HEK293T (cell line): ENCODE measurements around the gene SNX33.

ENCODE experiments used
- ARNT ChIP-seq: fragments of 450-650 bp; IDR thresholded peaks from 2 replicates; pipeline ENCODE4 v1.6.1; 2017; ENCODE audit warnings: mild to moderate bottlenecking
- BHLHE40 ChIP-seq: fragments of 450-650 bp; IDR thresholded peaks from 2 replicates; pipeline ENCODE4 v1.6.1; 2016; ENCODE audit warnings: mild to moderate bottlenecking, moderate library complexity, borderline replicate concordance
- ELF4 ChIP-seq: fragments of 450-650 bp; IDR thresholded peaks from 2 replicates; pipeline ENCODE4 v1.6.1; 2017; ENCODE audit warnings: antibody characterized with exemption
- FOXA1 ChIP-seq: fragments of 450-650 bp; IDR thresholded peaks from 2 replicates; pipeline ENCODE4 v1.6.1; 2016; ENCODE audit warnings: mild to moderate bottlenecking
- FOXK2 ChIP-seq: fragments of 450-650 bp; IDR thresholded peaks from 2 replicates; pipeline ENCODE4 v1.6.1; 2016; ENCODE audit warnings: mild to moderate bottlenecking
- FOXM1 ChIP-seq: fragments of 450-650 bp; IDR thresholded peaks from 2 replicates; pipeline ENCODE4 v1.6.1; 2017; ENCODE audit warnings: mild to moderate bottlenecking, borderline replicate concordance
- L3MBTL2 ChIP-seq: fragments of 450-650 bp; conservative IDR thresholded peaks from 2 replicates; pipeline ENCODE4 v1.6.1; 2016; ENCODE audit warnings: mild to moderate bottlenecking
- LEF1 ChIP-seq: fragments of 450-650 bp; IDR thresholded peaks from 2 replicates; pipeline ENCODE4 v1.6.1; 2017; ENCODE audit warnings: mild to moderate bottlenecking, borderline replicate concordance
- NFRKB ChIP-seq: fragments of 450-650 bp; IDR thresholded peaks from 2 replicates; pipeline ENCODE4 v1.6.1; 2016; ENCODE audit warnings: mild to moderate bottlenecking, moderate library complexity
- PKNOX1 ChIP-seq: fragments of 450-650 bp; IDR thresholded peaks from 2 replicates; pipeline ENCODE4 v1.6.1; 2016
- SP1 ChIP-seq: fragments of 450-650 bp; IDR thresholded peaks from 2 replicates; pipeline ENCODE4 v1.6.1; 2017
- SUZ12 ChIP-seq: fragments of 450-650 bp; IDR thresholded peaks from 2 replicates; pipeline ENCODE4 v1.6.1; 2016; ENCODE audit warnings: mild to moderate bottlenecking
- ZNF384 ChIP-seq: fragments of 450-650 bp; IDR thresholded peaks from 2 replicates; pipeline ENCODE4 v1.6.1; 2016

GRCh38 chr15:75656331-75656730, 8.6 kb downstream of the SNX33 start:
- TF ChIP-seq SUZ12 (no peak), FOXM1 (no peak), PKNOX1 (no peak), ZNF384 (no peak), BHLHE40 (no peak), SP1 (no peak), NFRKB (no peak), L3MBTL2 (no peak), FOXA1 (no peak), FOXK2 (no peak), ARNT (no peak), LEF1 (no peak), ELF4 (no peak)
